K562 (cell line): Measurements from ENCODE around the gene ARMH4. TPM values are rescaled to one million over a fixed set of nuclear protein-coding genes. Genes with fewer than 3 reads are reported as not detected.

Source experiments
- ATAC-seq: fragments of 200-7000 bp; cut with Tn5 transposase; 3 replicates; pipeline ENCODE4 v1.9.1; 2020; ENCODE audit warnings: moderate library complexity
- BruUV-seq: library from RNA; stranded (reverse); fragments of 400-500 nt; replicated peaks from 2 replicates; lab custom pipeline; 2021; lab: Mats Ljungman, UMichigan
- CTCF ChIA-PET: fragments of 300-600 bp; formaldehyde crosslinking; extraction: SDS; loops from one replicate; lab custom pipeline; 2021; ENCODE audit warnings: low intra/inter-chr PET ratio; lab: Yijun Ruan, JAX
- POLR2A ChIA-PET: fragments of 300-600, 350-650 bp; sonication (Branson Sonifier 250); formaldehyde crosslinking; extraction: SDS; loops from one replicate; lab custom pipeline; 2021; ENCODE audit warnings: antibody characterized with exemption, inconsistent platforms; lab: Yijun Ruan, JAX
- DNase-seq, 4 experiments: peaks; one replicate each; pipeline versions ENCODE4 v3.0.0 to v3.0.0-alpha.2; 2011 to 2018; ENCODE audit warnings: low spot score in 3 of 4, mixed read lengths in 3 of 4; ENCODE audit errors: extremely low read depth in 1 of 4
- FAIRE-seq: peaks from 2 replicates; lab custom pipeline; 2011; peaks lifted over from hg19 to GRCh38; lab: Jason Lieb, UNC
- H2AFZ ChIP-seq: 2 replicates; pipeline ENCODE4 v1.6.0; 2011; ENCODE audit warnings: low read depth, low read length, control low read depth, inconsistent platforms
- H3K27ac ChIP-seq: fragments of 200-600 bp; 3 replicates; pipeline ENCODE4 v1.8.0; 2011; ENCODE audit warnings: low read depth, mild to moderate bottlenecking, control low read depth, inconsistent platforms, low read length, moderate library complexity, mixed read lengths; ENCODE audit errors: extremely low read depth
- H3K27me3 ChIP-seq, 2 experiments: fragments of 300-600 bp in 1 of 2; 2 replicates in 1 of 2; 3 replicates in 1 of 2; pipeline versions ENCODE4 v1.6.0 to v1.8.0; 2011; ENCODE audit warnings: inconsistent platforms in 2 of 2, low read length in 2 of 2, mild to moderate bottlenecking in 1 of 2, mixed read lengths in 1 of 2, moderate library complexity in 1 of 2; ENCODE audit not compliant: control insufficient read depth in 2 of 2, insufficient read depth in 2 of 2
- H3K36me3 ChIP-seq: fragments of 300-600 bp; 3 replicates; pipeline ENCODE4 v1.8.0; 2011; ENCODE audit warnings: mild to moderate bottlenecking, low read length, inconsistent platforms; ENCODE audit not compliant: control insufficient read depth, insufficient read depth
- H3K4me1 ChIP-seq, 2 experiments: fragments of 200-600 bp in 1 of 2; replicated peaks in 1 of 2; 2 replicates in 1 of 2; 3 replicates in 1 of 2; pipeline versions ENCODE4 v1.5.1 to v1.8.0; 2011; ENCODE audit warnings: inconsistent platforms in 2 of 2, low read length in 2 of 2, mild to moderate bottlenecking in 1 of 2, mixed read lengths in 1 of 2, moderate library complexity in 1 of 2; ENCODE audit not compliant: control insufficient read depth in 2 of 2, insufficient read depth in 2 of 2
- H3K4me2 ChIP-seq: 2 replicates; pipeline ENCODE4 v1.6.1; 2011; ENCODE audit warnings: low read length, control low read depth, inconsistent platforms, mixed read lengths; ENCODE audit not compliant: insufficient read depth
- H3K4me3 ChIP-seq: fragments of 200-600 bp; sonication (generic), shearing (Covaris generic); 2 replicates; pipeline ENCODE4 v1.5.1; 2016; ENCODE audit warnings: control low read depth, inconsistent platforms
- H3K79me2 ChIP-seq: fragments of 200-600 bp; 3 replicates; pipeline ENCODE4 v1.8.0; 2011; ENCODE audit warnings: low read length, inconsistent platforms; ENCODE audit not compliant: control insufficient read depth, insufficient read depth
- H3K9ac ChIP-seq, 2 experiments: 2 replicates each; pipeline versions ENCODE4 v1.6.0 to v1.6.1; 2011; ENCODE audit warnings: low read depth in 2 of 2, low read length in 2 of 2, control low read depth in 1 of 2, inconsistent platforms in 1 of 2, mild to moderate bottlenecking in 1 of 2, mixed read lengths in 1 of 2; ENCODE audit not compliant: insufficient read depth in 1 of 2
- H3K9me1 ChIP-seq: one replicate; pipeline ENCODE4 v1.6.0; 2011; ENCODE audit warnings: inconsistent platforms, mild to moderate bottlenecking, low read length, moderate library complexity; ENCODE audit not compliant: control insufficient read depth, insufficient read depth
- H3K9me3 ChIP-seq: replicated peaks from 2 replicates; pipeline ENCODE4 v1.5.1; 2011; ENCODE audit warnings: low read depth, low read length, inconsistent platforms; ENCODE audit not compliant: control insufficient read depth, insufficient read depth
- H4K20me1 ChIP-seq: replicated peaks from 2 replicates; pipeline ENCODE4 v1.6.1; 2011; ENCODE audit warnings: low read length, inconsistent platforms, mixed read lengths; ENCODE audit not compliant: control insufficient read depth, insufficient read depth
- GTF2E2 ChIP-seq: fragments of 200-800 bp; sonication (Bioruptor generic); IDR thresholded peaks from 2 replicates; pipeline ENCODE4 v1.6.1; 2016; ENCODE audit warnings: missing genetic modification characterization, missing compliant biosample characterization
- JUNB ChIP-seq: fragments of 450-650 bp; formaldehyde crosslinking; conservative IDR thresholded peaks from 2 replicates; pipeline ENCODE4 v1.4.0; 2020; ENCODE audit warnings: mild to moderate bottlenecking
- KDM2B ChIP-seq: fragments of 250-450 bp; sonication (Bioruptor Pico); IDR thresholded peaks from 2 replicates; pipeline ENCODE4 v1.8.0; 2021; ENCODE audit warnings: mild to moderate bottlenecking, moderate library complexity
- KLF1 ChIP-seq: fragments of 450-650 bp; IDR thresholded peaks from 2 replicates; pipeline ENCODE4 v1.6.1; 2016; ENCODE audit warnings: missing genetic modification characterization, missing compliant biosample characterization
- UBTF ChIP-seq, 2 experiments: IDR thresholded peaks; 2 replicates each; pipeline ENCODE4 v1.6.1; 2012; ENCODE audit warnings: improper control_type of control experiment in 2 of 2, low read depth in 2 of 2, low read length in 2 of 2, borderline replicate concordance in 1 of 2
- ZHX1 ChIP-seq: fragments of 150-350 bp; conservative IDR thresholded peaks from 2 replicates; pipeline ENCODE4 v1.6.1; 2014; ENCODE audit warnings: low read length
- ZNF398 ChIP-seq: fragments of 250-450 bp; sonication (Bioruptor Pico); IDR thresholded peaks from 2 replicates; pipeline ENCODE4 v1.8.0; 2021; ENCODE audit warnings: moderate library complexity, mild to moderate bottlenecking, inconsistent platforms
- WGBS: fragments of 100-300 bp; shearing (Covaris generic); methylation state at CpG from one replicate; pipeline ENCODE4 v1.1.6; 2016; ENCODE audit warnings: low coverage, mixed read lengths; ENCODE audit not compliant: insufficient coverage; ENCODE audit errors: missing lambda C conversion rate; 5-methylcytosine and 5-hydroxymethylcytosine counted together
- in situ Hi-C: fragments of 300-500 bp; cut with MboI; formaldehyde crosslinking; loops from 4 replicates; pipeline ENCODE4 v1.15.0; 2018; ENCODE audit warnings: inconsistent platforms, mixed read lengths
- intact Hi-C: fragments of 100-400 bp; cut with micrococcal nuclease; formaldehyde crosslinking; loops from 2 replicates; pipeline ENCODE4 v1.14.2; 2022
- polyA plus RNA-seq, 8 experiments: library from polyadenylated mRNA; depleted of rRNA in 4 of 8; stranded (reverse) in 5 of 8; unstranded in 3 of 8; fragments of >200 nt; fragmentation: Nextera tagmentation in 2 of 8; fragmentation: Illumina TruSeq in 1 of 8; extraction: Ambion mirVana in 2 of 8; extraction: Trizol in 1 of 8; gene quantifications; 2 replicates each; pipeline versions ENCODE4 v1.2.1 to v1.2.3, GENCODE V29; 2011 to 2014; ENCODE audit warnings: inconsistent platforms in 1 of 8, missing spikeins in 1 of 8
- total RNA-seq, 7 experiments: library from RNA; depleted of rRNA in 6 of 7; stranded (reverse); fragments of >200 nt in 6 of 7; fragmentation: Illumina TruSeq in 2 of 7; extraction: Trizol in 2 of 7; gene quantifications; 2 replicates each; pipeline versions ENCODE4 v1.2.1 to v1.2.3, GENCODE V29; 2011 to 2021; ENCODE audit warnings: low replicate concordance in 1 of 7

Gene ARMH4
- total and polyA plus RNA-seq, 9 of the 15 experiments (the other 6 are each of a cell fraction or from before 2014, with no cell fraction given): 0.06 to 0.98 (median 0.07) TPM; not detected in 2

- TF ChIP-seq JUNB (CRISPR knock-in tag) (no peak), GTF2E2 (tag) (no peak), ZHX1 (no peak)
These were observed 170.0 kb downstream of the ARMH4 start (continued) for GRCh38 chr14:57981817-57982560.

GRCh38 chr14:57979376-57980048 lies 172.5 kb downstream of the ARMH4 start:
- Histone ChIP-seq H3K9me1 (no peaks in the 10 kb centered on the region), H3K36me3 (no peaks in the 10 kb centered on the region), H3K4me3 (no peak overlapping the region), H3K9me3 (no peaks in the 10 kb centered on the region), H3K4me2 (no peak overlapping the region), H3K4me1 (no peaks in the 10 kb centered on the region), H3K9ac (no peak overlapping the region), H2AFZ (no peak overlapping the region), H3K27me3 (peaks cover 0 to 10% of the 10 kb centered on the region in 2 experiments; a peak in 3 of 5 replicates), H4K20me1 (no peaks in the 10 kb centered on the region), H3K27ac (no peak overlapping the region), H3K79me2 (no peaks in the 10 kb centered on the region)
- BruUV-seq: no TSS peak
- CTCF ChIA-PET: no interaction called here
- intact Hi-C loops (no loop called here), in situ Hi-C loops (no loop called here)
- no peak for DNase-seq
- ATAC-seq: no peak
- no peak for FAIRE-seq
- POLR2A ChIA-PET: interaction anchor here (1.4 kb wide), 1 partner anchor 8 kb away, joined by 4 read pairs; no protein-coding TSS in a partner anchor
- no peak for TF ChIP-seq UBTF (IDR thresholded peaks at IDR 0.05; ENCODE audit: borderline replicate concordance in 1 of 2, low read depth in 2 of 2, low read length in 2 of 2)
- no peak for TF ChIP-seq KLF1 (tag)
- TF ChIP-seq ZNF398 (CRISPR knock-in tag): no peak
- no peak for TF ChIP-seq KDM2B (CRISPR knock-in tag)
- 0% methylated on average over 4 of the region's 4 CpGs for WGBS
